Liver (tissue), 3 donors: ENCODE measurements around the gene CXCL1.

Experiments
- ATF3 ChIP-seq: IDR thresholded peaks from 2 replicates; pipeline ENCODE4 v1.6.1; 2016; ENCODE audit warnings: antibody characterized with exemption
- CTCF ChIP-seq: fragments of 150-350 bp; IDR thresholded peaks from 2 replicates; pipeline ENCODE4 v1.5.1; 2017; ENCODE audit warnings: improper control_type of control experiment, low read depth, low read length; ENCODE audit not compliant: missing input control
- EGR1 ChIP-seq, 2 donors: IDR thresholded peaks; 2 replicates each; pipeline ENCODE4 v1.6.1; 2016 to 2018; ENCODE audit warnings: antibody characterized with exemption in 2 of 2, low read depth in 2 of 2
- FOXA1 ChIP-seq: IDR thresholded peaks from 2 replicates; pipeline ENCODE4 v1.6.1; 2016; ENCODE audit warnings: antibody characterized with exemption
- GABPA ChIP-seq, 2 donors: IDR thresholded peaks in 1 of 2; conservative IDR thresholded peaks in 1 of 2; 2 replicates each; pipeline ENCODE4 v1.6.1; 2016; ENCODE audit warnings: antibody characterized with exemption in 2 of 2, mild to moderate bottlenecking in 1 of 2, moderate library complexity in 1 of 2
- JUND ChIP-seq, 2 donors: IDR thresholded peaks; 2 replicates each; pipeline ENCODE4 v1.6.1; 2016; ENCODE audit warnings: antibody characterized with exemption in 2 of 2
- RAD21 ChIP-seq, 2 donors: IDR thresholded peaks; 2 replicates each; pipeline ENCODE4 v1.6.1; 2016; ENCODE audit warnings: antibody characterized with exemption in 2 of 2, mild to moderate bottlenecking in 2 of 2
- REST ChIP-seq: IDR thresholded peaks from 2 replicates; pipeline ENCODE4 v1.6.1; 2016; ENCODE audit warnings: antibody characterized with exemption, mild to moderate bottlenecking
- SP1 ChIP-seq: IDR thresholded peaks from 2 replicates; pipeline ENCODE4 v1.6.1; 2018; ENCODE audit warnings: antibody characterized with exemption, mild to moderate bottlenecking
- TAF1 ChIP-seq: conservative IDR thresholded peaks from 2 replicates; pipeline ENCODE4 v1.6.1; 2016; ENCODE audit warnings: antibody characterized with exemption, mild to moderate bottlenecking
- YY1 ChIP-seq: IDR thresholded peaks from 2 replicates; pipeline ENCODE4 v1.6.1; 2016; ENCODE audit warnings: antibody characterized with exemption, mild to moderate bottlenecking
- TF ChIP-seq, protein P1 (sequence below): IDR thresholded peaks from 2 replicates; pipeline ENCODE4 v1.6.1; 2016; ENCODE audit warnings: antibody characterized with exemption
- donor health status: healthy.
- donor health status: healthy.

GRCh38 chr4:73870768-73871167 lies 1.6 kb downstream of the CXCL1 start:
- TF ChIP-seq CTCF (no peak), REST (no peak), SP1 (no peak), RAD21 (IDR thresholded peaks at IDR 0.05) (no peak), YY1 (no peak), TAF1 (no peak), JUND (IDR thresholded peaks at IDR 0.05) (no peak), ATF3 (no peak), GABPA (IDR thresholded peaks at IDR 0.05 in 1 of 2, conservative IDR thresholded peaks at IDR 0.05 in 1 of 2) (no peak), FOXA1 (no peak), EGR1 (IDR thresholded peaks at IDR 0.05; ENCODE audit: low read depth in 2 of 2) (no peak)
- TF ChIP-seq, protein P1, sequence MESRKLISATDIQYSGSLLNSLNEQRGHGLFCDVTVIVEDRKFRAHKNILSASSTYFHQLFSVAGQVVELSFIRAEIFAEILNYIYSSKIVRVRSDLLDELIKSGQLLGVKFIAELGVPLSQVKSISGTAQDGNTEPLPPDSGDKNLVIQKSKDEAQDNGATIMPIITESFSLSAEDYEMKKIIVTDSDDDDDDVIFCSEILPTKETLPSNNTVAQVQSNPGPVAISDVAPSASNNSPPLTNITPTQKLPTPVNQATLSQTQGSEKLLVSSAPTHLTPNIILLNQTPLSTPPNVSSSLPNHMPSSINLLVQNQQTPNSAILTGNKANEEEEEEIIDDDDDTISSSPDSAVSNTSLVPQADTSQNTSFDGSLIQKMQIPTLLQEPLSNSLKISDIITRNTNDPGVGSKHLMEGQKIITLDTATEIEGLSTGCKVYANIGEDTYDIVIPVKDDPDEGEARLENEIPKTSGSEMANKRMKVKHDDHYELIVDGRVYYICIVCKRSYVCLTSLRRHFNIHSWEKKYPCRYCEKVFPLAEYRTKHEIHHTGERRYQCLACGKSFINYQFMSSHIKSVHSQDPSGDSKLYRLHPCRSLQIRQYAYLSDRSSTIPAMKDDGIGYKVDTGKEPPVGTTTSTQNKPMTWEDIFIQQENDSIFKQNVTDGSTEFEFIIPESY: no peak
